Esophagus mucosa (tissue), 1 donor: ENCODE results near the gene CCDC149. TPM values are rescaled to one million over a fixed set of nuclear protein-coding genes. Genes with fewer than 3 reads are reported as not detected.

Experiments
- ATAC-seq: fragments of 200-7000 bp; cut with Tn5 transposase; one replicate; pipeline ENCODE4 v1.9.1; 2020
- total RNA-seq: library from RNA; stranded (reverse); gene quantifications from one replicate; pipeline ENCODE4 v1.2.4, GENCODE V29; 2023
- donor health status: DM: yes; HTN: yes; CAD: no.

CCDC149 gene
- total RNA-seq, 1 donor from 2014 or later = 2.7 TPM

GRCh38 chr4:24877868-24878635 is 34.8 kb downstream of the CCDC149 start:
- ATAC-seq = no peak

GRCh38 chr4:24876431-24876830 is 36.4 kb downstream of the CCDC149 start:
- ATAC-seq = no peak

GRCh38 chr4:24872720-24873119 is 40.1 kb downstream of the CCDC149 start:
- no peak for ATAC-seq

- ATAC-seq = no peak
Measured at GRCh38 chr4:24871210-24871609, 41.6 kb downstream of the CCDC149 start.

GRCh38 chr4:24867766-24868296 is 45.0 kb downstream of the CCDC149 start:
- ATAC-seq = no peak

- ATAC-seq = no peak
Measured at GRCh38 chr4:24867251-24867650, 45.6 kb downstream of the CCDC149 start.

GRCh38 chr4:24865401-24865800 is 47.4 kb downstream of the CCDC149 start:
- ATAC-seq = no peak

- no peak for ATAC-seq
Measured at GRCh38 chr4:24863799-24864198, 49.0 kb downstream of the CCDC149 start.

GRCh38 chr4:24862073-24862751 is 50.6 kb downstream of the CCDC149 start:
- no peak for ATAC-seq

GRCh38 chr4:24858550-24858949 is 54.3 kb downstream of the CCDC149 start:
- no peak for ATAC-seq

GRCh38 chr4:24858026-24858425 is 54.8 kb downstream of the CCDC149 start:
- no peak for ATAC-seq

- ATAC-seq = no peak
Measured at GRCh38 chr4:24856586-24856985, 56.3 kb downstream of the CCDC149 start.

GRCh38 chr4:24855741-24856140 is 57.1 kb downstream of the CCDC149 start:
- no peak for ATAC-seq

GRCh38 chr4:24853142-24853541 is 59.7 kb downstream of the CCDC149 start:
- no peak for ATAC-seq

- ATAC-seq = no peak
Measured at GRCh38 chr4:24850674-24851073, 62.2 kb downstream of the CCDC149 start.

GRCh38 chr4:24849756-24850155 is 63.1 kb downstream of the CCDC149 start:
- ATAC-seq = no peak

GRCh38 chr4:24849351-24849750 is 63.5 kb downstream of the CCDC149 start:
- no peak for ATAC-seq

- no peak for ATAC-seq
Measured at GRCh38 chr4:24846716-24847115, 66.1 kb downstream of the CCDC149 start.

- ATAC-seq = no peak
Measured at GRCh38 chr4:24845902-24846301, 66.9 kb downstream of the CCDC149 start.

GRCh38 chr4:24845132-24845531 is 67.7 kb downstream of the CCDC149 start:
- ATAC-seq = no peak

- ATAC-seq = no peak
Measured at GRCh38 chr4:24843096-24843495, 69.7 kb downstream of the CCDC149 start.

GRCh38 chr4:24842356-24842755 is 70.5 kb downstream of the CCDC149 start:
- no peak for ATAC-seq

GRCh38 chr4:24840826-24841543 is 71.9 kb downstream of the CCDC149 start:
- no peak for ATAC-seq
